Esophagus (tissue), 2 donors: ENCODE data around the gene HEATR9. TPM values are rescaled to one million over a fixed set of nuclear protein-coding genes. Genes with fewer than 3 reads are reported as not detected.

Experiments used
- H3K27ac ChIP-seq, 2 donors: one replicate each; pipeline ENCODE4 v1.5.1; 2013; ENCODE audit warnings: low read depth in 2 of 2, mild to moderate bottlenecking in 2 of 2, inconsistent platforms in 1 of 2, low read length in 1 of 2, moderate library complexity in 1 of 2
- H3K27me3 ChIP-seq, 2 donors: one replicate each; pipeline ENCODE4 v1.6.1; 2013; ENCODE audit warnings: low read length in 2 of 2, control low read depth in 1 of 2, mild to moderate bottlenecking in 1 of 2; ENCODE audit not compliant: insufficient read depth in 2 of 2, control insufficient read depth in 1 of 2
- H3K36me3 ChIP-seq, 2 donors: one replicate each; pipeline ENCODE4 v1.6.1; 2013; ENCODE audit warnings: low read length in 1 of 2; ENCODE audit not compliant: control insufficient read depth in 2 of 2, insufficient read depth in 2 of 2
- H3K4me1 ChIP-seq, 2 donors: one replicate each; pipeline ENCODE4 v1.6.1; 2013; ENCODE audit warnings: low read length in 1 of 2; ENCODE audit not compliant: control insufficient read depth in 2 of 2, insufficient read depth in 2 of 2
- H3K4me3 ChIP-seq, 2 donors: one replicate each; pipeline ENCODE4 v1.5.1; 2013; ENCODE audit warnings: low read length in 2 of 2, mild to moderate bottlenecking in 2 of 2, low read depth in 1 of 2, moderate library complexity in 1 of 2
- H3K9me3 ChIP-seq, 2 donors: one replicate each; pipeline ENCODE4 v1.6.1; 2013; ENCODE audit warnings: mild to moderate bottlenecking in 2 of 2, low read depth in 1 of 2, low read length in 1 of 2, moderate library complexity in 1 of 2; ENCODE audit not compliant: control insufficient read depth in 2 of 2, insufficient read depth in 1 of 2
- whole genome bisulfite sequencing, 2 donors: extraction: QIAGEN DNeasy Blood & Tissue Kit; methylation state at CpG; one replicate each; pipeline ENCODE4 v1.1.7; 2013; 5-methylcytosine and 5-hydroxymethylcytosine counted together
- polyA plus RNA-seq, 2 donors: library from polyadenylated mRNA; stranded (reverse); fragments of 200-250 nt; gene quantifications; one replicate each; pipeline ENCODE4 v1.2.3, GENCODE V29; 2013
- donor health status: healthy with polysubstance abuse.
- donor health status: Bipolar disorder and iron deficiency.

HEATR9 gene
- polyA plus RNA-seq, 2 donors = 0.05 to 0.08 TPM

- H3K4me1 ChIP-seq = no peaks in the 10 kb centered on the region
- H3K27me3 ChIP-seq = no peaks in the 10 kb centered on the region
- H3K27ac ChIP-seq = no peak within 1 kb of the TSS
- H3K36me3 ChIP-seq = no peaks in the 10 kb centered on the region
- H3K4me3 ChIP-seq = peak within 1 kb of the TSS in 1 of 2 donors; percentile 4
- WGBS, 2 donors = 52 to 63% methylated on average over 11 of the region's 11 CpGs
- no peaks in the 10 kb centered on the region for H3K9me3 ChIP-seq
These were observed 11.3 kb upstream of the HEATR9 start, which contains the start of gene CCL5 for GRCh38 chr17:35879773-35880654. TSS of gene CCL5 (minus strand) at chr17:35880360.

GRCh38 chr17:35878361-35878760, 9.7 kb upstream of the HEATR9 start:
- no peaks in the 10 kb centered on the region for H3K9me3 ChIP-seq
- no peaks in the 10 kb centered on the region for H3K27me3 ChIP-seq
- no peaks in the 10 kb centered on the region for H3K36me3 ChIP-seq
- H3K27ac ChIP-seq = no peak overlapping the region
- H3K4me1 ChIP-seq = no peaks in the 10 kb centered on the region
- 64 to 68% methylated on average over 4 of the region's 4 CpGs for WGBS, 2 donors
- no peak overlapping the region for H3K4me3 ChIP-seq

GRCh38 chr17:35877345-35878029, 8.8 kb upstream of the HEATR9 start:
- Histone ChIP-seq H3K27ac (no peak overlapping the region), H3K36me3 (no peaks in the 10 kb centered on the region), H3K9me3 (no peaks in the 10 kb centered on the region), H3K4me1 (no peaks in the 10 kb centered on the region), H3K27me3 (no peaks in the 10 kb centered on the region), H3K4me3 (no peak overlapping the region)

- WGBS, 2 donors = 68 to 81% methylated on average over 3 of the region's 3 CpGs
- H3K4me3 ChIP-seq = no peak overlapping the region
- H3K4me1 ChIP-seq = no peaks in the 10 kb centered on the region
- no peak overlapping the region for H3K27ac ChIP-seq
- H3K9me3 ChIP-seq = no peaks in the 10 kb centered on the region
- no peaks in the 10 kb centered on the region for H3K27me3 ChIP-seq
- no peaks in the 10 kb centered on the region for H3K36me3 ChIP-seq
These were observed 7.8 kb upstream of the HEATR9 start for GRCh38 chr17:35876534-35876933.

- Histone ChIP-seq H3K4me3 (no peak overlapping the region), H3K36me3 (no peaks in the 10 kb centered on the region), H3K27ac (peak overlapping the region in 1 of 2 donors; percentile 8), H3K27me3 (no peaks in the 10 kb centered on the region), H3K4me1 (no peaks in the 10 kb centered on the region), H3K9me3 (no peaks in the 10 kb centered on the region)
- 68 to 71% methylated on average over 3 of the region's 3 CpGs for WGBS, 2 donors
These were observed 7.1 kb upstream of the HEATR9 start for GRCh38 chr17:35875800-35876139.

- WGBS, 2 donors = 65 to 67% methylated on average over 5 of the region's 5 CpGs
- Histone ChIP-seq H3K9me3 (no peaks in the 10 kb centered on the region), H3K4me3 (no peak overlapping the region), H3K27me3 (no peaks in the 10 kb centered on the region), H3K36me3 (no peaks in the 10 kb centered on the region), H3K4me1 (no peaks in the 10 kb centered on the region), H3K27ac (no peak overlapping the region)
These were observed 6.5 kb upstream of the HEATR9 start for GRCh38 chr17:35875072-35875799.

GRCh38 chr17:35872196-35872980, 3.7 kb upstream of the HEATR9 start:
- no peaks in the 10 kb centered on the region for H3K36me3 ChIP-seq
- H3K9me3 ChIP-seq = no peaks in the 10 kb centered on the region
- no peak overlapping the region for H3K27ac ChIP-seq
- no peak overlapping the region for H3K4me3 ChIP-seq
- H3K4me1 ChIP-seq = no peaks in the 10 kb centered on the region
- WGBS, 2 donors = 94 to 95% methylated on average over 12 of the region's 12 CpGs
- H3K27me3 ChIP-seq = no peaks in the 10 kb centered on the region

GRCh38 chr17:35870906-35871819, 2.5 kb upstream of the HEATR9 start:
- no peak overlapping the region for H3K4me3 ChIP-seq
- H3K36me3 ChIP-seq = no peaks in the 10 kb centered on the region
- H3K9me3 ChIP-seq = no peaks in the 10 kb centered on the region
- WGBS, 2 donors = 71 to 78% methylated on average over 8 of the region's 8 CpGs
- H3K4me1 ChIP-seq = no peaks in the 10 kb centered on the region
- H3K27ac ChIP-seq = no peak overlapping the region
- H3K27me3 ChIP-seq = no peaks in the 10 kb centered on the region
